KMS-11 (cell line): Measurements from ENCODE around the gene ALAD.
"Not testable (repeated sequence)": the region's sequence is repeated elsewhere in the genome, so short reads cannot be mapped to it uniquely, and the experiment has no call there.

ENCODE experiments used
- H2AFZ ChIP-seq: fragments of 200-600 bp; sonication (generic); 2 replicates; pipeline ENCODE4 v1.6.1; 2016; ENCODE audit warnings: antibody characterized with exemption, mixed run types, low read depth
- H3K27ac ChIP-seq: fragments of 200-600 bp; sonication (generic); 2 replicates; pipeline ENCODE4 v1.6.1; 2016; ENCODE audit warnings: mild to moderate bottlenecking, mixed run types
- H3K27me3 ChIP-seq: fragments of 200-600 bp; sonication (generic); 2 replicates; pipeline ENCODE4 v1.6.1; 2017; ENCODE audit warnings: mild to moderate bottlenecking, low read depth, mixed run types, moderate library complexity; ENCODE audit not compliant: insufficient read depth
- H3K36me3 ChIP-seq: fragments of 200-600 bp; sonication (generic); 2 replicates; pipeline ENCODE4 v1.6.1; 2017; ENCODE audit warnings: mild to moderate bottlenecking, mixed run types; ENCODE audit not compliant: insufficient read depth
- H3K4me1 ChIP-seq: fragments of 200-600 bp; sonication (generic); 2 replicates; pipeline ENCODE4 v1.6.1; 2016; ENCODE audit warnings: mild to moderate bottlenecking, low read depth, mixed run types; ENCODE audit not compliant: poor library complexity, severe bottlenecking
- H3K4me2 ChIP-seq: fragments of 200-600 bp; sonication (generic); 2 replicates; pipeline ENCODE4 v1.7.0; 2016; ENCODE audit warnings: mild to moderate bottlenecking, mixed run types
- H3K4me3 ChIP-seq: fragments of 200-600 bp; sonication (generic); IDR thresholded peaks from 2 replicates; pipeline ENCODE4 v1.6.1; 2017; ENCODE audit warnings: low read depth, low read length, mixed read lengths; ENCODE audit not compliant: insufficient read depth
- H3K79me2 ChIP-seq: fragments of 200-600 bp; sonication (generic); 2 replicates; pipeline ENCODE4 v1.6.1; 2016; ENCODE audit warnings: low read depth, mixed run types; ENCODE audit not compliant: insufficient read depth
- H3K9ac ChIP-seq: fragments of 200-600 bp; sonication (generic); 2 replicates; pipeline ENCODE4 v1.6.1; 2016; ENCODE audit warnings: mild to moderate bottlenecking, mixed run types
- H4K20me1 ChIP-seq: fragments of 200-600 bp; sonication (generic); 2 replicates; pipeline ENCODE4 v1.6.1; 2016; ENCODE audit warnings: mild to moderate bottlenecking, mixed run types; ENCODE audit not compliant: insufficient read depth
- TF ChIP-seq, protein P1 (sequence below): fragments of 200-600 bp; sonication (generic); conservative IDR thresholded peaks from 2 replicates; pipeline ENCODE4 v1.6.1; 2017; ENCODE audit warnings: low read depth, mild to moderate bottlenecking, antibody characterized with exemption, low read length, moderate library complexity, mixed read lengths

Gene ALAD

DNA sequence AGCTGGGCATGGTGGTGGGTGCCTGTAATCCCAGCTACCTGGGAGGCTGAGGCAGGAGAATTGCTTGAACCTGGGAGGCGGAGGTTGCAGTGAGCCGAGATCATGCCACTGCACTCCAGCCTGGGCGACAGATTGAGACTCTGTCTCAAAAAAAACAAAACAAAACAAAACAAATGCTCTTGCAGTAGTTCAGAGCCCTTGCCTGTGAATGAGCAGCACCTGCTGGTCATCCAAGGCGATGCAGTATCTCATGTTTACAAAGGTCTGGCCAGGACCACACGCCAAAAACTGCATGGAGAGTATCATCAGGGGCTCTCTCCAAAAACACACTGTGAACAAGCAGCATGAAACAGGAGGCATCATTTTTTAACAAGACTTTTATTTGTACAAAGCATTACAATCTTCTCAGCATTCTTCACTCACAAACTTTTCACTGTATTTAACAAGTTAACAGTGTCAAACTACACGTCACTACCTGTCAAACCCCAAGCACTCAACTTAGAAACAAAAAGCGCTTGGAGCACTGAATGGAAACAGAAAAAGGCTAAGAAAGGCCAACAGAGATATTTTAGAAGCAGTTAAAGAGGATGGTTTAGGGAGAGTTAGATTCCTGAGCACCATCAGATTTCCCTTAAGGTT is 5.9 kb upstream of the ALAD start:
- H3K4me3 ChIP-seq, H3K27me3 ChIP-seq, H4K20me1 ChIP-seq, H3K9ac ChIP-seq, H2AFZ ChIP-seq, H3K36me3 ChIP-seq: not testable (repeated sequence)
- Histone ChIP-seq H3K4me1 (peaks cover 36% of the 10 kb centered on the region), H3K4me2 (peak overlapping the region; percentile 26; the same call in 1 of the 2 replicates), H3K79me2 (peaks cover 20% of the 10 kb centered on the region), H3K27ac (peak overlapping the region; percentile 44)
- TF ChIP-seq, protein P1, sequence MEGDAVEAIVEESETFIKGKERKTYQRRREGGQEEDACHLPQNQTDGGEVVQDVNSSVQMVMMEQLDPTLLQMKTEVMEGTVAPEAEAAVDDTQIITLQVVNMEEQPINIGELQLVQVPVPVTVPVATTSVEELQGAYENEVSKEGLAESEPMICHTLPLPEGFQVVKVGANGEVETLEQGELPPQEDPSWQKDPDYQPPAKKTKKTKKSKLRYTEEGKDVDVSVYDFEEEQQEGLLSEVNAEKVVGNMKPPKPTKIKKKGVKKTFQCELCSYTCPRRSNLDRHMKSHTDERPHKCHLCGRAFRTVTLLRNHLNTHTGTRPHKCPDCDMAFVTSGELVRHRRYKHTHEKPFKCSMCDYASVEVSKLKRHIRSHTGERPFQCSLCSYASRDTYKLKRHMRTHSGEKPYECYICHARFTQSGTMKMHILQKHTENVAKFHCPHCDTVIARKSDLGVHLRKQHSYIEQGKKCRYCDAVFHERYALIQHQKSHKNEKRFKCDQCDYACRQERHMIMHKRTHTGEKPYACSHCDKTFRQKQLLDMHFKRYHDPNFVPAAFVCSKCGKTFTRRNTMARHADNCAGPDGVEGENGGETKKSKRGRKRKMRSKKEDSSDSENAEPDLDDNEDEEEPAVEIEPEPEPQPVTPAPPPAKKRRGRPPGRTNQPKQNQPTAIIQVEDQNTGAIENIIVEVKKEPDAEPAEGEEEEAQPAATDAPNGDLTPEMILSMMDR: peak; percentile 66

- Histone ChIP-seq H3K27ac (peak overlapping the region; percentile 44), H3K4me2 (peak overlapping the region; percentile 26; the same call in 1 of the 2 replicates), H3K79me2 (peaks cover 20% of the 10 kb centered on the region), H3K4me1 (peaks cover 35% of the 10 kb centered on the region)
- not testable (repeated sequence) for H3K27me3 ChIP-seq, H3K4me3 ChIP-seq, H3K9ac ChIP-seq, H3K36me3 ChIP-seq, H2AFZ ChIP-seq, H4K20me1 ChIP-seq
Observed at GRCh38 chr9:113406353-113406752, 5.3 kb upstream of the ALAD start.

DNA sequence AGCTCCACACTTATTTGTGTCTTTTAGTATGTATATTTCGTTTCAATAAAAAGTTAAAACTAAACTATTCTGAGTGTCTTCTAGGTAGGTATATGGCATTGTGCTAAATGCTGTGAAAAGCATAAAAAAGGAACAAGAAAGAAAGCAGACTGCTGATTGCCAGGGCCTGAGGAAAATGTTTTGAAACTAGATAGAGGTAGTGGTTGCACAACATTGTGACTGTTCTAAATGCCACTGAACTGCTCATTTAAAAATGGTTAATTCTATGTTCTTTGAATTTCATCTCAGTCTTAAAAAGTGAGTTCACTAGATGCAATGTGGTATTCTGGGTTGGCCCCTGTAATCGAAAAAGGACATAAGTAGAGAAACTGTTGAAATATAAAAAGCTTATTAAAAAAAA is 2.6 kb upstream of the ALAD start:
- TF ChIP-seq, protein P1: no peak

GRCh38 chr9:113399646-113400200 is 1.4 kb downstream of the ALAD start:
- Histone ChIP-seq H3K79me2 (no peaks in the 10 kb centered on the region), H3K27ac (no peak overlapping the region), H3K9ac (no peak overlapping the region), H3K4me3 (no peak overlapping the region), H3K36me3 (no peaks in the 10 kb centered on the region), H4K20me1 (no peaks in the 10 kb centered on the region), H2AFZ (no peak overlapping the region), H3K27me3 (no peaks in the 10 kb centered on the region), H3K4me1 (peaks cover 15% of the 10 kb centered on the region), H3K4me2 (peak overlapping the region; percentile 73; the same call in 1 of the 2 replicates)
- TF ChIP-seq, protein P1: no peak

More for the DNA sequence above, 2.6 kb upstream of the ALAD start:
- peaks cover 3% of the 10 kb centered on the region; the same call in 1 of the 2 replicates for H3K36me3 ChIP-seq
- H3K4me2 ChIP-seq: no peak overlapping the region
- no peak overlapping the region for H2AFZ ChIP-seq
- no peak overlapping the region for H3K4me3 ChIP-seq
- H4K20me1 ChIP-seq: no peaks in the 10 kb centered on the region
- H3K9ac ChIP-seq: no peak overlapping the region
- no peaks in the 10 kb centered on the region for H3K27me3 ChIP-seq
- peaks cover 40% of the 10 kb centered on the region for H3K4me1 ChIP-seq
- no peak overlapping the region for H3K27ac ChIP-seq
- H3K79me2 ChIP-seq: peaks cover 6% of the 10 kb centered on the region

DNA sequence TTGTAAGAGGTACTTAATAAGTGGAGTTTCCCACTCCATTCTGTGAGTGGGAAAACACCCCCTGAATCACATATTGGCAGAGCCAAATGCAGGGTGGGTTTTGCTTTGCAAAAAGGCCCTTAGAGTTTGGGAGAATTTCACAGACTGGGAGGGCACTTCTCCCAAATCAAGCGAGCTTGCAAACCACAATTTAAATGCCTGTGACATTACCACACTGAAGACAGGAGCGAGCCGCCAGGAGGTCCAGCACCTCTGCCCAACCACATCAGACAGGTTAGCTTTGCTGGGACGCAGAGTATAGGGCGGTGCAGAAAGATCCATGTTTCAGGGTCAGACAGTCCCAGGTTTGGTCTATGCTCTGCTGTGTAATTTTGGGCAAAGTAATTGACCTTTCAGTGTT is 2.3 kb downstream of the ALAD start:
- no peaks in the 10 kb centered on the region for H4K20me1 ChIP-seq
- TF ChIP-seq, protein P1: no peak
- H3K36me3 ChIP-seq: no peaks in the 10 kb centered on the region
- peaks cover 15% of the 10 kb centered on the region for H3K4me1 ChIP-seq
- H3K79me2 ChIP-seq: no peaks in the 10 kb centered on the region
- H3K4me2 ChIP-seq: no peak overlapping the region
- no peaks in the 10 kb centered on the region for H3K27me3 ChIP-seq
- H2AFZ ChIP-seq: no peak overlapping the region
- H3K4me3 ChIP-seq: no peak overlapping the region
- H3K27ac ChIP-seq: no peak overlapping the region
- no peak overlapping the region for H3K9ac ChIP-seq
